Fibroblast of upper back skin (primary cell): ENCODE measurements around the gene KRT4.

ENCODE experiments used
- DNase-seq: peaks from one replicate; pipeline ENCODE4 v3.0.0-alpha.2; 2013

Gene KRT4

DNA sequence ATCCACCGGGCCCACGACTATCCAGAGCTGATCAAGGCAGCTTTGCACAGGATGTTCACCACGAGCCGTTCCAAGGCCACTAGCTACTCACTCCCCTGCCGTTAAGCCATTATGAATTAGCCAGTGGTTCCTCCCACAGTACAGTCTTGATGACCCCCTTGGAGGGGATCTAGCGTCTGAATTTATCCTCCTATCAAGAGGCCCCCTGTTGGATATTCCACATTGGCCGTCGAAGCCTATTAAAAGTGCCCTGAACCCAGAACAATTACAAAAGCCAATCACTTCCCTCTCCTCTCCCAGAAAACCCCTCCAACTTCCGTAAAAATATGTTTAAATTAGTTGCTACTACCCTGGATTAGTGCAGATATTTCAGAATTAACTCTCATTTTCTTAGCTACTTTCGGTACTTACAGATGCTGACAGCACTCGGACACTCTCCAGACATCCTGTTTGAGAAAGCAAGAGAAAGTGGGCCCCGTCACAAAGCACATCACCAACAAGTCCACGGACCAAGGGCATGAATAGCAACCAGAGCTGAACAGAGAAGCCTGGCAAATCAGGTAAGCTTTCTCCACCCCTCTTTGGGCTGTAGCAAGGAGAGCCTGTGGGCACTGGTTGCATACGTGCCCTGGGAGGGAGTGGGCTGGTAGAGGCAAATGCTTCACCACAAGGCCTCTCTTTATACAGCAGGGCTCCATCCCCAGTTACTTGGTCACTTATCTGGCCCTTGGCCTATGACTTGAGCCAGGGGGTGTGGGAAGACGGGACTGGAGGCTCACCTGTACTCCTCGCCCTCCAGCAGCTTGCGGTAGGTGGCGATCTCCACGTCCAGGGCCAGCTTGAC is 23.3 kb downstream of the KRT4 start:
- DNase-seq: no peak

- no peak for DNase-seq
These were observed 24.1 kb downstream of the KRT4 start for GRCh38 chr12:52789637-52790426.

GRCh38 chr12:52788876-52789636 is 24.9 kb downstream of the KRT4 start:
- no peak for DNase-seq

DNA sequence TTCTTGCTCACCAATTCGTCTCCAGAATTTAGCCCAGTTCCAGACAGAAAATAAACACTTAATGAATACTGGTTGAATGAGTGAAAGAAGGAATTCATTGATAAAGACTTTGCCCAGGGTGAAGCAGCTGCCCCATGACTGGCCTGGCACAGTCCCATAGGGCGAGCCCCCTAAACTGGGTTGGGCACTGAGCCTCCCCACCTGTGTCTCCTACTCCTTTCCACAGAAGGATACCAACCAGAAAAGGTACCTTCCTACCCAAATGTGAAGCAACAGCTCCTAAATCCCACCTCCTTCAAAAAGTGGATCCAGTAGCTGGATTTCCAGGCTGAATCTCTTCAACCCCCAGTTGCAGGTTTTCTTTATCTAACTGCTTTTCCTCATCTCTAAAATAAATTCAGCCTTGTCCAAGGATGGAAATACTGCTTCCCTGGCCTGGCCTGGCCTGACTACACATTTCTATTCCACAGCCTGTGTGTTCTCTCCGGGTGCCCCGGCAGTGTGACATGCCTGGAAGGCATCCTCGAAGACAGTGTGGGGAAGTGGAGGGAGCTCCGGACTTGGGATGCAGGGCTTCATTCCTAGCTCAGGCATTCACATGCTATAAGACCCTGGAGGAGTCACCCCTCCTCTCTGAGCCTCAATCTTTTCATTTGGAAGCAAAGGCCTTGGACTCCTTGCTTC is 25.6 kb downstream of the KRT4 start:
- no peak for DNase-seq

DNA sequence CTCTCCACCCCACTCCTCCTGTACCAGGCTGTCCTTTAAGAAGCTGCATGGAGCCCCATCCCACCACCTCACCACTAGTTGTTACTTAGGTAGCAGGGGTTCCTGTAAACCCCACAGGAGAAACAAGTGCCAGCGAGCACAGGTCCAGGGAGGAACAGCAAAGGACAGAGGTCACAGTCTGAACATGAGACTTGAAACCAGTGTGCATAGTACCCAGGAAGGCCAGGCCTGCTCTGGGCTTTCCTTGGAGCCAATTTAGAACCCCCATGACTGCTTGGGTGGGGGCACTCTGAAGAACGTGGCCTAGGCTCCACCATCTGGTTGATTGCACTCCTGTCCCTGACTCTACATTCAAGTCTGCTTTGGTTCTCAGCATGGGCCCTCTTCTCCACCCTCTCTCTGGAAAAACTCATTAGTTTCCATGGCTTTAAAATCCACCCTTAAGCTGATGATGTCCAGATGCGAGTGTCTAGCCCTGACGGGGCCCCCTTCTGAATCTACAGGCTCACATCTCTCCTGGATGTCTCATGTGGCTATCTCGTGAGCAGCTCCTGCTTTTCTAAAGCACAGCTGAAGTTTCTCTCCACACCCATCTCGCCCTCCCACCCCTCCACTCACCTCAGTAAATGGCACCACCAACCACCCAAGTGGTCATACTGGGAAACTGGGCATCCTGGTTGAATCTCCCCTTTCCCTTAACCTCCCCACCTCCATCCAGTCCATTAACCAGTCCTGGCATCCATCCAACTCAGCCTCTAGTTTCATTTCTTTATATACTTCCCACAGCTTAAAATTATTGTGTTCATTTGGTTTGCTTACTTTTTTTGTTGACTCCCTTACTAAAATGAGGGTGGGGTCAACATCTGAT is 26.4 kb downstream of the KRT4 start:
- DNase-seq: no peak

DNA sequence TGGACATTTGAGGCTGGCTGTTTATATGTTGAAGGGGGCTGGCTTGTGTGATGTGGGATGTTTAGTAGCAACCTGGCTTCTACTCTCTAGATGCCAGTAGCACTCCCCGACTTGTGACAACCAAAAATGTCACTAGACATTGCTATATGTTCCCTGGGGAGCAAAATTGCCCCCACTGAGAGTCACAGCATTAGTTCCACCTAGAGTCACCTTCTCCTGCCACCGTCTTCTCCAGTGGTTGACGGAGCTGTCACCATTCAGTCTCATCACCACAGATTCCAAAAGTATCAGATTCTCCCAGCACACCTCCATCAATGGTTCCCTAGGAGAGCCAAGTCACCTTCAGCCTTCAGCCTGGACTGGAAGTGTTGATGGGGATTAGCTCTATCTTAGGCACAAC is 29.0 kb downstream of the KRT4 start:
- DNase-seq: no peak

DNA sequence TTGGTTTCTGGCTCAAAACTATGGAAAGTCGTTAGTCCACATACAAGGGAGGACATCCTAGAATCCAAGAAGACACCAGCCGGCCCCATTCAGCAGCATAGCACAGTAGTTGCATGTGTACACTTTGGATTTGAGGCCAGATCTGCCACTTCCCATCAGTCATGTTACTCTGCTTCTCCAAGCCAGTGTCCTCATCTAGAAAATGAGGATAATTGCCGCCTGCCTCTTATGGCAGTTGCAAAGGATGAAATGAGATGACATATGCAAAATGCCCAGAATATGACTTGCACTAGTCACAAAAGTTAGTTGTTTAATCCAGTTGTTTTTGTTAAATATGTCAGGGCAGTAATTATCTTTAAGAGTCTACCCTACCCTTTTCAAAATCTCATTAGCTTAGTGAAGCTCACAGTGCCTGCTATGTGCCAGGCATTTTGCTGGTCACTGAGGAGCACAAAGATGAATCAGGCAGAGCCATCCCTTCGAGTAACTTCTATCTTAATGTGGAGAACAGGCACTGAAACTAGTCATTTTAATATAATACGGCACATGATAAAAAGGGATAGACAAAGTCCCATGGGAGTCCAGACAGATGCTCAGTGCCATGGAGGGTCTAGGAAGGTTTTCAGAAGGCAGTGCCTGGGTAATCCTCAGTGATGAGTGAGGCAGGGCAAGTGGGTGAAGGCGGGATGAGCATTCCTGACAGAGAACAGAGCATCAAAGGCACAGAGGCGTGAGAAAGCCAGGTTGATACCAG is 30.2 kb downstream of the KRT4 start:
- no peak for DNase-seq

DNA sequence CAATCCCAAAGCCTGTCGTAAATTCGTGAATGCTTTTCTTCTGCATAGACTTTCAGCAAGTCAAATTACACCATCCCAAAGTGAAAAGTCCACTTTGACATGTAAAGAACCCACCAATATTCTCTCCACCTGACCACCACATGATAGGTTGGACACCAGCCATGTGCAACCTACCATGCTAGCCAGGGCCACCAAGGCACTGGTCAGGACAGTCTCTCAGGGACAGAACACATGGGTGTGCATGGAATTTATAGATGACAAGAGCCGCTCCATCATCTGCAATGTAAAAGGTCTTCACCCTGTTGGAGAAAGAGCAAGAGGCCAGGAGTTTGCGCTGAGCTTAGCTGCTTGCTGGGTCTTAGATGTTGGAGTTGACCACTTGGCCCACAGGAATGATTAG is 31.4 kb downstream of the KRT4 start:
- no peak for DNase-seq

DNA sequence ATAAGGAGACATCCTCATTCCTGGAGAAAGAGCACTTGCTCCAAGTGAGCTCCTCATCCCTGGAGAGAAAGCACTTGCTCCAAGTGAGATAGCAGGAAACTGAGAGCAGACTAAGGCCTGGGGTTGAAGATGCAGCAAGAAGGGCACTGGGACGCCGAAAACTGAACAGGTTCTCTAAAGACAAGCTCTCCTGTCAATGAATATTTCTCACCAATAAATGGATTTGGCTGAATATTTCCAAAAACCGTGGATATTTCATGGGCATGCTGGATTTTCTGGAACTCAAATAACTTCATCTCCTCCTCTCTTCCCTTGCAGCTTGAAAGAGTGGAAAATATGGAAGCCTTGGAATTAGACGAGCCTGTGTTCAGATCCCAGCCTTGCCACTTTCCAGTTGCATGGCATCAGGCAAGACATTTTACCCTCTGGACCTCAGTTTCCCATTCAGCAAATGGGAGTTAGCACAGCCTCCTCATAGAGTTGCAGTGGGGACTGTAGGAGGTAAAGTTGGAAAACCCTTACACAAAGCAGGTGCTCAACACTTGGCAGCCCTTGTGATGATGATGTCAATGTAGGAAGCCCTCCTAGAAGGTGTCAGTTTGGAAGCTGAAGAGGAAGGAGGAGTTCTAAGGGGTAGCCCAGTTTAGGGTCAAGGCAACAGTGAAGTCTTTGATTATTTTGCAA is 32.4 kb downstream of the KRT4 start:
- no peak for DNase-seq

DNA sequence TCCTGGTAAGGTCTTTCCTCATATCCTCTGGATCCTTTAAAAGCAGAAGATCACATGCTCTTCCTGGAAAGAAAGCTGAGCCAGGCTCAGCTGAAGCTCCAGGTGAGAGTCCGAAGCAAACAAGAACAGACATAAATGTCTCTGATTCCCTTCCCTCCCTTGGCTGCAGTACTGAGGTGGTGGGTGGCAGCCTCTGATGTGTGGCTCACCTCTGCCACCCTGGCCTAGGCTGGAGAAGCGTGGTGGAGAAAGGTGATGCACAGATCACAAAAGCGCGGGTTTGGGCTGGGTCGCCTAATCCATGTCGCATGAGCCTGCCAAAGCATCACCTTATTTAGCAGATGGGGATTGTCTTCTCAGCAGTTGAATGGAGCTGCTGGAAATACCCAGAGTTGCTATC is 34.0 kb downstream of the KRT4 start:
- no peak for DNase-seq

DNA sequence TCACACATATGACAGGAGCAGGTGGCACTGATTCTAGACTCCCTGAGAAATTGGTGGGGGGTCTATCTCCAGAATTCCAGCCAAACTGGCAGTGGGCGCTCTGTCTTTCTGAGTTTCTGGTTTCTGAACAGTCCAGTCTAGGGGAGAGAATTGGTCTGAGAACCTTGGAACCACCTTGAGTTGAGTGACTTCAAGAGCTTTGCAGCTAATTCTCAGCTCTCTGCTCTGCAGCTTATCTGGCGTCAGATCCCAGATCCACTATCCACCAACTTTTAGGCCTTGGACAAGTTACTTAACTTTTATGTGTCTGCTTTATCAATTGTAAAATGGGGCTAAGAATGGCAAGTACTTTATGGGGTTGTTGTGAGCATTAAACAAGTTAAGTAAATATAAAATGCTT is 35.1 kb downstream of the KRT4 start:
- DNase-seq: no peak

DNA sequence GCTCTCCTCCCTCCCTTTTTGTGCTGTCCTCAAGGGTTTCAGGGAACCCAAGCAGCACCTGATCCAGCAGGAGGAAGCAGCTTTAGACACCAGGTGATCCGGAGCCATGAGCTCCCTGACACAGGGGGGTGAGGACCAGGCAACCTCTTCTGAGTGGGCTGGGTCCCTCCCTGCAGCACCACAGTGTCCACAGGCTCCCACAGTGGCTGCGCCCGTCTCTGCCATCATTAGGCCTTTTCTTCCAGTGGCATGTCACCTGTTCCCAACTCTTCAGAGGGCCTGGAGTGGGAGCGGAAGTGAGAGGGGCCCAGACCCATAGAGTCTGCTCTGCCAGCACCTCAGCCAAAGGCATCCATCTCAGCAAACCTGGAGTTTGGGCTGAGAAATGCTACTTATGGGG is 36.4 kb downstream of the KRT4 start:
- no peak for DNase-seq

DNA sequence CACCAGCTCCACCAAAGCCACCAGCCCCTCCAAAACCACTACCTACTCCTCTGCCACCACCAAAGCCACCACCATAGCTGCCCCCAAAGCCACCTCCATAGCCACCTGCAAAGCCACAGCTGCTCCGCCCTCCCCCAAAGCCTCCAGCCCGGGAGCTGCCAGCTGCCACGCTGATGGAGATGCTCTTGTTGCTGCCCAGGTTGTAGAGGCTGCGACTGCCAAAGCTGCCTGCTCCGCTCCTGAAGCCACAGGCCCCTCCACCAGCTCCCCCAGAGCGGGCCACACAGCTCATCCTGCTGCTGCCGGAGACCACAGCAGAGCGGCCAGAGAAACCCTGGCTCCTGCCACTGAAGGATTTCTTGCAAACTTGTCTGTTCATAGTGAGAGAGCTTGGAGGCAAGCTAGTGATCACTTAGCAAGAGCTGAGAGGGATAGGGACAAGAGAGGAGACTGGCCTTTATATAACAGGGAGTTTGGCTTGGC is 37.0 kb downstream of the KRT4 start, which contains the start of gene KRT76:
KRT76 (minus strand) TSS at position 433 of the 483 bp plus-strand sequence; CDS start at position 379, 54 bp downstream.
- DNase-seq: no peak

GRCh38 chr12:52776435-52776834 is 37.5 kb downstream of the KRT4 start:
- DNase-seq: no peak

- no peak for DNase-seq
These were observed 39.2 kb downstream of the KRT4 start for GRCh38 chr12:52774629-52775250.

GRCh38 chr12:52772772-52773171 is 41.1 kb downstream of the KRT4 start:
- no peak for DNase-seq

DNA sequence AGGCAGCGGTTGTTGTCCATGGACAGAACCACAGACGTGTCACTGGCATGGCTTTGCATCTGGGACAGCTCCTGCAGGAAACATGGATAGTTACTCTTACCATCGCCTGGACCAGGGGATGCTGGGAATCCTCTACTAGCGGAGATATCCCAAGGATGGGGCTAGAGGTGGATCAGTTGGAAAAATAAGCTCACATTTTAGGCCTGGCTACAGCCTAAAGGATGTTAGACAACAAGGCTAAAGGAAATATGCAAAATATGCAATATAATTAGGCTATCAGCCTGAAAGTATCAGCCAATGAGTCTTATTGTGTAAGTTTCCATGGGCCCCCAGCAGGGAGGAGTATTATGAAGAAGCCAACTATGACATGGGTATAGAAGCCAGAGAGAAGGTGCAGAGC is 41.7 kb downstream of the KRT4 start:
- no peak for DNase-seq

DNA sequence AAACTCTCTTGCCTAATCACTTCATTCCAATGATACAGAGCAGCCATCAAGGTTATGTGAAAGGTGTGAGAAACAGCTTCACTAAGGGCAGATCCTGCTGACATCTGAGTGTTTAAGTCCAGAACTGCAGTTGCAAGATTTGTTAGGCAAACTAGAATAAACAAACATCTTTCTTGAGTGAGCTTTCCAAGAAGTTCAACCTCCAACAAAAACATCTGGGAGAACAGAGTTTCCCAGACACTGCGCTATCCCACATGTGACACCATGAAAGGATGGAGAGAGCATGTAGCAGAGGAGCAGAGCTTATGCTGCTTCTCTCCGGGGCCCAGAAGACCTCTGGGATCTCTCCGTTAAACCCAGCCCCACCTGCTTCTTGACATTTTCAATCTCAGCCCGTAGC is 42.4 kb downstream of the KRT4 start:
- DNase-seq: no peak

DNA sequence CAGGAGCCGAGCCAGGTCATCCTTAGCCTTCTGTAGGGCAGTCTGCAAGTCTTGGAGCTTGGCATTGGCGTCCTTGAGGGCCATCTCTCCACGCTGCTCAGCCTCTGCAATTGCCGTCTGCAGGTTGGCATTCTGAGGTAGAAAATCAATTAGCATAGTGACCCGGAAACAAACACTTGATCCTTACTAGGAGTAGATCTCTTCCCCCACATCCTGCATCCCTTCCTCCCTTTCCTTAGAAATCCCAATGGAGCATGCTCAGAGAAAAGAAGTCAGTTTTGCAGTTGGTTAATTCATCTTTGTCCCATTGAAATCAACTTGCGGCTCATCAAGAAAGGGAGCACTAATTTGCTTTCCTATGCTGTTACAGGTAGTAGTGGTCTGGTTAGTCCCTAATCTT is 42.8 kb downstream of the KRT4 start:
- no peak for DNase-seq

DNA sequence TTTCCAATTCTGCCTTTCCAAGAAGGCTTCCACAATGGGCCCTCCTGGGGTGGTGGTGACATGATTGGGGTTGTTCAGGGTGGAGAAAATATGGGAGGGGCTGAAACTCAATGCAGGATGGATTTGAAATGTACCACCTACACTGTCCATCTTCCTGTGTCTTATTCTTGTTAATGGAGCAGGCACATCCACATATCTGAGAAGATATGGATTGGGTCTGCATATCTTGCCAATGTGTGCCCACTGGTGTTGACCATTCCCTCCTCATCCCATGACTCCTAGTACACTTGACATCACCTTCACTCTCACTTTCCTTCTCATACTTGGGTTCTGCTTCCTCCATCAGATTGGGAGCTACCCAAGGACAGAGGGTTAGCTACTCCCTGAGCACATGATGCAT is 44.0 kb downstream of the KRT4 start:
- no peak for DNase-seq
